HG03280 (cell line): Measurements from ENCODE around the gene MRPL44.
A peak's percentile ranks its signal among the peaks of the same experiment; 100 is the strongest.

ENCODE experiments used
- ATAC-seq: cut with Tn5 transposase; IDR thresholded peaks from one replicate; pipeline ENCODE4 v1.9.1; 2021; ENCODE audit warnings: mild to moderate bottlenecking, moderate library complexity; ENCODE audit not compliant: unreplicated experiment

Gene MRPL44

DNA sequence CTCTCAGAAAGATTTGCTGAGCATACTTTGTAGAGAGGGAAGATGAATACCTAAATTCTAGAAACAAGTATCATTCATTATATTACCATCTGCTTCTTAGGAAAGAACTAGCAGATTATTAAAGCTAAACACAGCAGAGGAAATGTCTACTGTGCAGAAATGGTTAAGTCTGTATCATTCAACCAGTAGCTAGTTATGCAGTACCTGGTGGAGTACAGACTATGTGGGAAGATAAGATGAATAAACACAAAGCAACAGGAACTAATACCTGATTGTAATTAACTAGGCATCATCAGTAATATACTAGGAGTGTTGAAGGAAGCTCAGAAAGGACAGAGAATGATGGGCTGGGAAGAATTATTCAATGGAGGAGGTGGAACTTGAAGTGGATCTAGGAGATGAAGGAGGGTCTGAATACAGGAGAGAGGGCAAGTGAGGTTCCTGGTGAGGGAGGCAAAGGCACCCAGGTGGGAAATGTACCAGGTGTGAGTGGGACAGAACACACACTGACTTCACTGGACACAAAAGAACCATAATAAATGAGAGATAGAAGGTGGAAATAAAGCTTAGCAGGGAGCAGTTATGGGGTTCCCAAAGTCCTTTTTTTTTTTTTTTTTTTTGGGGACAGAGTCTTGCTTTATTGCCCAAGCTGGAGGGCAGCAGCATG lies 21.7 kb upstream of the MRPL44 start:
- no peak for ATAC-seq

DNA sequence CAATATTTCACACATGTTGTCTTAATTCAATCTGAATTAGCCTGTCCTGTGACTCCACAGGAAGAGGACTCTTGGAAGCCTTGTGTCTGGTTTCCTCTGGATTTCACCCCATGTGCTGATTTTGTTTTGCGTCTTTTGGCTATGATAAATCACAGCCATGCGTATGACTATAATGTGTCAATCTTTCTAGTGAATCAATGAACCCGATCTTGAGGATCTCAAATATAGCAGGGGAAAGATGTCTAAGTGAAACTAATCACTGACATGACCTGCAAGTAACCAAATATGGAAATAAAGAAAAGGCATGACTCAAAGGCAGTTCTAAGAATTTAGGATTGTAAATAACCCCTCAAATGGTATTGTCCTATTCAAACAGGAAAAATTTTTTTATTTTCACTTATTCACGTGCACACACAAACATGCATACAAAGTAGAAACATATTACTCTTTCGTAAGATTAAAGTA lies 20.4 kb upstream of the MRPL44 start:
- no peak for ATAC-seq

DNA sequence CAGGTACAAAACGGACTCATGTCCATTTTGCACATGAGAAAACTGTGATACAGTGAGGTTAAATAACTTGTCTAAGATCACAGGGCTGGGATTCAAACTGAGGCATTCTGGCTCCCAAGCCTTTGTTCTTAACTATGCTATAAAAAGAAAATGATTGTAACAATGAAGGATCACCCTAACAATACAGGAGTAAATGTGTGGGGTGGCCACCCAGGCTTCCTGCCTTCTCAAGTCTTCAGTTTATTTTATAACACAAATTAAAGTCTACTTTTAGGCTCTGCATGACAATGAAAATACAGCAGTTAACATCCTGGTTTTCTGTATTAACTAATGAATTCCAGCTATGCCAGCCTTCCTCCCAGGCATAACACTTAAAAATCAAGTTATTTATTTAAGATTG lies 19.7 kb upstream of the MRPL44 start:
- ATAC-seq, result no peak

DNA sequence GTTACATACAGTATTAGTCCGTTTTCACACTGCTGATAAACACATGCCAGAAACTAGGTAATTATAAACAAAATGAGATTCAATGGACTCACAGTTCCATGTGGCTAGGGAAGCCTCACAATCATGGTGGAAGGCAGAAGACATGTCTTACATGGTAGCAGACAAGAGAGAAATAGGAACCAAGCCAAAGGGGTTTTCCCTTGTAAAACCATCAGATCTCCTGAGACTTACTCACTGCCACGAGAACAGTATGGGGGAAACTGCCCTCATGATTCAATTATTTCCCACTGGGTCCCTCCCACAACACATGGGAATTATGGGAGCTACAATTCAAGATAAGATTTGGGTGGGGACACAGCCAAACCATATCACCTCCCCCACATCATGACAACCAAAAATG lies 17.8 kb upstream of the MRPL44 start:
- ATAC-seq, result peak; percentile 32

DNA sequence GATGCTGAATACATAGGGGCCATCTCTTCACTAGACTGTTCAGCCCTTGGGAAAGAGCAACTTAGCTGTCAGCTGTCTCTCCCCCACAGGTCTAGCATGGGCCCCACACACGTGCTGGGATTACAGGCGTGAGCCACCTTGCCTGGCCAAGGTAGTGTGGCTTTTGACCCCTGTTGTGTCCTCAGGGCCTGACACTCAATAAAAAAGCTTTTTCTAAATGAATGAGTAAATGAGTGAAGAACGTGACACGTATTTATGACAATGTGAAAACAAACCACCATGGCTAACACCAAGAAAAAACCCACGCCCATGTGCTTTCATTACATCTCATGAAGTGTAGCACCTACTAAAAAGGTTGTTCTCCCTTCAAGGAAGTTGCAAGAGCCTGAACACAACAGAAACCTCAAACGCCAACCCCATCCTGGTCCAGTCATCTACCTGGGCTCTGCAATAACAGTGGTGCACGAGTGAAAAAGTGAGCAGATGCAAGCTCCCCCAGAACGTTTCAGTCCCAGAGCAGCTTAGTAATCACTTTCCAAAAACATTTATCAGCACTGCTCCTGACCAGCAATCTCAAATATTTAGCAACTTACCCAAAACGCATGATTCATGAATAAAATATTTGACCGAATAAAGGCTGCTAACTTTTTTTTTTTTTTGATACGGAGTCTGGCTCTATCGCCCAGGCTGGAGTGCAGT lies 15.5 kb upstream of the MRPL44 start:
- ATAC-seq, result peak; percentile 48

DNA sequence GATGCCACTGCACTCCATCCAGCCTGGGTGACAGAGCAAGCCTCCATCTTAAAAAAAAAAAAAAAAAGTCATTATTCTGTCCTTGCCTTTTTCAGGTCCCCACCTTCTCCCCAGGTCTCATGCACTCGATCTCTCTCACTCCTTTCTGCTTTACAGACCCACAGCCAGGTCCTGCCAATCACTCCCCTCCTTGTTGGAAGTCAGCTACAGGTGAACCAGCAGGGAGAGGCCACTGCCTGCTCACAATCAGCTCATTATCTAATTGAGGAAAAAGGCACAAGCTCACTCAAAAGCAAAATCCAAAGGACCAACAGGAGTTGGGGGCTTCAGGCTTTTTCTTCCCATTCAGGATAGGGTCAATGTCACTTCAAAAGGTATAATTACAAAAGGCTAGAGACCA lies 14.1 kb upstream of the MRPL44 start:
- no peak for ATAC-seq

DNA sequence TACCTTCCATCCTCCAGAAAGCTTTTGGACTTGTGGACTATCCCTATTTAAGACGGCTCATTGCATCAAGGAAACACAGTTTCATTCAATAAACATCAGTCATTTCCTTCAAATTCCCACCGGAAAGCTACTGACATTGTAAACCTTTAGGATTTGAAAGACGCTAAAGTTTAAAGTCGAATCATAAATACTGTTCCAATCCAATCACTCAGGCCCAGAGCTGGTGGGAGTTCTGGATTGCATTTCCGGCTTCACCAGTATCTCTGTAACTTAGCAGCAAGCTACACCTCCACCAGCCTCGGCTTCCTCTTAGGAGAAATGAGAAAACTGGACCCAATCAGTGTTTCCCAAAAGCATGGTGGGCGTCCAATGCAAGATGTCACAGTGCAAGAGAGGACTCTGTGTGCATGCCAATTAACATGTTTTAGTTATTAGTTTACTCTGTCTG lies 13.7 kb upstream of the MRPL44 start:
- no peak for ATAC-seq

GRCh38 chr2:223944166-223944702 lies 13.0 kb upstream of the MRPL44 start:
- ATAC-seq, result no peak

GRCh38 chr2:223944703-223945531 lies 12.3 kb upstream of the MRPL44 start, which contains the start of gene WDFY1:
Gene WDFY1, minus strand, starts transcription at chr2:223945335. Its CDS starts 51 bp downstream, at chr2:223945284.
- ATAC-seq, result peak; percentile 74

- no peak for ATAC-seq
These were observed 11.5 kb upstream of the MRPL44 start for GRCh38 chr2:223945755-223946154.

GRCh38 chr2:223947711-223948205 lies 9.5 kb upstream of the MRPL44 start:
- no peak for ATAC-seq

- no peak for ATAC-seq
These were observed 7.9 kb upstream of the MRPL44 start for GRCh38 chr2:223949241-223949840.

DNA sequence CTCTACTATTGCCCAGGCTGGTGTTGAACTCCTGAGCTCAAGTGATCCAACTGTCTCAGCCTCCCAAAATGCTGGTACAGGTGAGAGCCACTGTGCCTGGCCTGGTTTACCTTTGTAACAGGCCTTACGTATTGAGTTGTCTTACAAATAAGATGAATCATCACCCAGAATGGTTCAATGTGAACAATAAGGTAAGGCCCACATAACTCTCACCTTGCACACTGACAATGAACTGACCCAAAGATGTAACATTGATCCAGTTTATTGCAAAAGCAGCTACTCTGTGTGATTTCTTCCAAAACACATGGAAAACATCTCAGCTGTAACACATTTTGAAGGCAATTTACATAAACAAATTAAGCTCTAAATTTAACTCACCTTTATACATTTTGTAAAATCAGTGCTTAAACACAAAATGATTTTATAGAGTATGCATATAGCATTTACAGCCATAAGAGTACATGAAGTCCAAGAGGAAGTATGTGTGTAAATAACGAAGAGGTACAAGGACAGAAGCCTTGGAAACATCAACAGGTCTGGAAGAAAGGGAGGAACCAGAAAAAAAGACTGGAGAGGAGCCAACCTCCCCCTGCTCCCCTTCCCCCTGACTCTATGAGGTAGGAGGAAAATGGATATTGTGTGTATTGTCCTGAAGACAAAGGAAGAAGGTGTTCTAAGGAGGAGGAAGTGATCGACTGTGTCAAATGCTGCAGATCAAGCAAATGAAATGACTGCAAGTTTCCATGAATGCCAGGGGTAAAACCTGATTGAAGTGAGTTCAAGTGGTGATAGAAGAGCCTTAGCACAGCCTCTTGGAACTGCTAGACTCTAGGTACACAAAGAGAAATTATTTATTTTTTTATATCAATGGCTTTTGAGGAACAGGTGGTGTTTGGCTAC lies 6.6 kb upstream of the MRPL44 start:
- ATAC-seq, result no peak

DNA sequence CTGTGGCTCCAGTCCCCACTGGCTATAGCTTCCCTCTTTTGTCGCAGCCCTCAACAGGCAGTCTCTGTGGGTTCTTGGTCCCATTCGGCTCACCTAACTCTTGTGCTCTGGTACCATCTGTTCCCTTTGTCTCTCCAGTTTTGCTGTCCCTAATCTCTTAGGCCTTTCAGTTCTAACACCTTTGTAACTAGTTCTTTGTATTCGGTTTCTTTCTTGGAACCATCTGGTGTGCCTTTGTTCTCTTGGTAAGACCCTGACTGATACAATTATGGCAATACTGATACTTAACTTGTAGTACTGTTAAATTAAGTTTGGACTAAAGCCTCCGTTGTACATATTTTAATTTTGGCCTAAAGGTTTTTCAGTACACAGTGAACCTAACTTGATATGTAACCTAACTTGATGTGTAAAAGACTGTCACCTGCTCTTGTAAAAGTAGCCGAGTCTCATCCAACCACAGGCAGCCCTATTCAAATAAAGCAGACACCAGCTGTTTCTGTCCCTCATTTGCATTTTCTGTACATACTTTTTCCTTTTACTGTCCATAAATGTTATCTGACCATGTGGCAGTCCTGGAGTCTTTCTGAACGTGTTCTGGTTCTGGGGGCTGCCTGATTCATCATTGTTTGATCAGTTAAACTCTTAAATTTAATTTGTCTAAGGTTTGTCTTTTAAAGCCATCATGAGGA lies 4.8 kb upstream of the MRPL44 start:
- peak; percentile 57 for ATAC-seq

- ATAC-seq, result no peak
These were observed 2.9 kb upstream of the MRPL44 start for GRCh38 chr2:223954401-223954800.

DNA sequence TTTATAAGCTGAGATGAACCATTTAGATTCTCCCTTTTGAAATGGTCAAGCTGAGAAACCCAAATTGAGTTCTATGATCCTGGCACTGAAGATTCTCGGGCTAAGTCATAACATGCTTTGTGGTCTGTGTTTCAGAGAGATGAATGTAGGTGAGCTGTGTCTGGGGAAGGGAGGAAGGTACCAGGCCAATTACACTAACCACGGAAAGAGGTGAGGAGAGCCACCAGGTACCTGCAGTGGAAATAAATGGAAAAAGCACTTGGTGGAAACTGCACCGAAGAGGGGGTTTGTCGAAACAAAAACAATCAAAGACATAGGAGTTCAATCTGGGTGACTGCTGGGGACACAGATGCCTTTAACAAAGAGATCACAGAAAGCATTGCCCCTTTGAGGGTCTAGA lies 963 bp upstream of the MRPL44 start:
- ATAC-seq, result no peak

GRCh38 chr2:223959688-223960087 lies 2.4 kb downstream of the MRPL44 start:
- ATAC-seq, result no peak

DNA sequence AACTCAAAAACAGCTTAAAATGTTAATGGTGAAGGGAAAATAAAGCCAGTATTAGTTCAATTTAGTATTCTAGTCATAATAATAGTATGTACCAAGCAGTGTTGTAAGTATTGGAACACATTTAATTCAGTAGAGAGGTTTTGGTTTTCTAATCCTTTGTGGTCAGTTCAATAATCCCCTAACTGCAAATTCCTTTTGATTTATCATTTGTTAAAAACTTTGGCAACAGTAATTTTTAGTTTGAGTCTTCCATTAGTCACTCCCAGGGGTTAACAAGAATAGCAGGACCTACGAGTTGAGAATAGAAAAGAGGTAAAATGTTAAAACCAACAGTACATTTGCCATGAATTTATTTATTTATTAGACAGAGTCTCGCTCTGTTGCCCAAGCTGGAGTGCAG lies 10.7 kb downstream of the MRPL44 start:
- no peak for ATAC-seq

GRCh38 chr2:223969315-223969714 lies 12.1 kb downstream of the MRPL44 start:
- no peak for ATAC-seq
